GM21619 (cell line): ENCODE results near the gene VANGL1.

Experiments used
- ATAC-seq: cut with Tn5 transposase; IDR thresholded peaks from one replicate; pipeline ENCODE4 v1.9.1; 2021; ENCODE audit not compliant: unreplicated experiment

VANGL1 gene

GRCh38 chr1:115701090-115701489 is 59.3 kb downstream of the VANGL1 start:
- no peak for ATAC-seq

GRCh38 chr1:115702959-115703358 is 61.2 kb downstream of the VANGL1 start:
- ATAC-seq: no peak

DNA sequence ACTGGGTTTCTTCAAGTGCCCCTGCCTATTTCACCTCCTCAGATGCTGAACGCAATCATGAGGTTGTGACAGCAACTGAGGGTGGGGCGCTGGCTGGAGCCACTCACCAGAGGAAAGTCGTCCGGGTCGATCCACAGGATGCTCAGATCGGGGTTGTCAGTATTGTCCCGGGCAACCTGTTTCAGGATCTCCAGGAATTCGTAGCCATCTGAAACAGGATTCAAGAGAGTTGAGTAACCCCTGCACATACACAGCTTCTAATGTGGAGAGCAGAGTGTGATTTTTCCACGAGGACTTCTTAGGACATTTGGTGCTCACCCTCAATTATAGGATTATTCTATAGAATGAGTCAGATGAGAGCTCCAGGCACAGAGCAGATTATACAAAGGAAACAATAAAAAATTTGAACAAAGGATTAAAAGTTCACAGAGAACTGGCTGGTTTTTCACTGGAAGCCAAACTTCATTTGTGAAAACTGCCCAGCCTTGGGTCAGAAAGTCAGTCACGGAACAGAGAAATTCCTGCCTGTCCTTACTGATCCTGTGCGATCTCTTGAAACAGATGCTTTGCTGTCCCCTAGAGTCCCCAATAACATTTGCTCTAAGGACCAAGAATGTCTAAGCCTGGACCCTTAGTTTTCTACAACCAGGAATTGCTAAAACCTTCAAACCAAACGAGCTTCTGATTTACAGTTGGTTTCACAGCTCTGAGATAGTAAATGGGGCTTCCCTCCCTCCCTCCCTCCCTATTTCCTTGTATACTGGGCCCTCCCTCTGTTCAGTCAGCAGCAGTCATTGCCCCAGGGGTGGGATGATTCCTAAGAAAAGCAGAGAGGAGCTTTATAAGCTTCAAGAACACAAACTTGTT is 63.5 kb downstream of the VANGL1 start:
- ATAC-seq: no peak

DNA sequence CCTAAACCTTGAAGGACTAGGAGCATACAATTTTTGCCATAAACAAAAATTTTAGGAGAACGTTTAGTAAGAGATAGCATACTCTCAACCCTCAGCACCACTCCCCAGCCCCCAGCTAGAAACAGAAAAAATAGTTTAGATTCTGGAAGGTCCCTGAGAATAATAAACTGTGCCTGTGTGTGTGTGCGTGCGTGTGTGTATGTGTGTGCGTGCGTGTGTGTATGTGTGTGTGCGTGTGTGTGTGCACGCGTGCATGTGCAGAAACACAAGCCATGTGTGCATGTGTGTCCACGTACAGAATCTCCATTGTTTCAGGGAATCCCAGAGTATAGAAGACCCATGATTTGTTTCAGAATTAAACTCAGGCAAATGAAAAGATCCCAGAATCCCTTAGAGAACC is 64.2 kb downstream of the VANGL1 start:
- ATAC-seq: no peak

DNA sequence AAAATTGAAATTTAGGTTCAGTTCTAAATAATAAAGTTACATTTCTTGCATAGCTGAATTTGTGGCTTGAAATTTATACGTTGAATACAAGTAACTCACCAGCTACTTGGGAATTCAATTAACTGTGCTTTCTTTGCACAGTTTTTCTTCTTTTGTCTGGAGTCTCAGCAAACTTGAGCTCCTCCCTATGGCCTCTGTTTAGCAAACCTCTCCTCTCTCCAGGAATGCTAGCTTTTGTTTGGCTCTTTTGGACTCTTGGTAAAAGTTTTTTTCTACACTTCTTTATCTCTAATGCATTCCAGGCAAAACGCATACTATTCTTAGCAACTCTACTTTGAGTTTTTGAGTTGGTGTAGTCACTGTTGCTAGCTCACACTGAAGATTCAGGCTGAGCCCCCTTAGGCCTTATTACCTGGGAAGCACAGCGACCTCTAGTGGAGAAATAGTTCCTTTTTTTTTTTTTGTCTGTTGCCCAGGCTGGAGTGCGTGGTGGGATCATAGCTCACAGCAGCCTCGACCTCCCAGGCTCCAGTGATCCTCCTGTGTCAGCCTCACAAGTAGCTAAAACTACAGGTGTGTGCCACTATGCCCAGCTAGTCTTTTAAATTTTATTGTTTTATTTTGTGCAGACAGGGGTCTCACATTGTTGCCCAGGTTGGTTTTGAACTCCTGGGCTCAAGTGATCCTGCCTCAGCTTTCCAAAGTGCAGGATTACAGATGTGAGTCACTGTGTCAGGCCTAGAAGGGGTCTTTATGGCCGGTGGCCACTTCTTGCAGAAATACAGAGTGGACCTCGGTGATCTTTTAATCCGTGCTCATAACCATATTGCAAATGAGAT is 65.0 kb downstream of the VANGL1 start:
- ATAC-seq: peak; percentile 54

GRCh38 chr1:115710859-115711624 is 69.3 kb downstream of the VANGL1 start:
- ATAC-seq: no peak

DNA sequence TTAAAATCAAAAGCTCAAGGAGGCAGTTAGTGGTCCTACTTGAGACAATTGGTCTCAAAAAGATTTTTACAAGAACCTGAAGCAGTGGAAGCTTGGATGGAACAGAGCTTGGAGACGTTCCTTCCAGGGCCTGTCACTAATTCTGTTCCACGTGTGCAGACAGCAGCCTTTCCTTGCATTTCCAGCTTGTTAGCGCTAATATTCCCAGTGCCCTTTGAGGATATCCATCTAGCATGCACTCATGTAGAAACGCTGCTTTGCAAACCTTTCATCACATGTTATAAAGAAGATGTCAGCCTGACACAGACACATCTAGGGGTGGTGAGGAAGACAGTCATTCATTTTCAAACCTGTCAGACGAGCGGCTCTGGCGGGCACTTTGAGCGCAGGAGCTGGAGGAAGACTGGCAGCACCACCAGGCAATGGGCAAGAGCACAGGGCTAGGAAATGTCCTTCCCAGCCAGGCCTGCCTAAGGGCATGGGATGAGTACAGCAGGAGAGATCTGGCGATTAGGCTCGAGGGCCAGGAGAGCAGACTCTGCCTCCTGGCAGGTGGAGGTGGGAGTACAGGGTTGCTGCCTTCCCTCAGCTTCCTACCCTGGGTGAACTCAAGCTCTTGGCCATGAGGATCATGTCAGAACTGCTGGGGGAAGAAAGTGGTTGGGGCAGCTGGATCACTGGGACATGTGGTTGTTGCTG is 71.3 kb downstream of the VANGL1 start:
- no peak for ATAC-seq

- no peak for ATAC-seq
These were observed 72.1 kb downstream of the VANGL1 start for GRCh38 chr1:115713906-115714305.

- no peak for ATAC-seq
These were observed 72.9 kb downstream of the VANGL1 start for GRCh38 chr1:115714572-115715141.

GRCh38 chr1:115717541-115717940 is 75.8 kb downstream of the VANGL1 start:
- no peak for ATAC-seq

GRCh38 chr1:115718011-115718754 is 76.4 kb downstream of the VANGL1 start:
- ATAC-seq: no peak

DNA sequence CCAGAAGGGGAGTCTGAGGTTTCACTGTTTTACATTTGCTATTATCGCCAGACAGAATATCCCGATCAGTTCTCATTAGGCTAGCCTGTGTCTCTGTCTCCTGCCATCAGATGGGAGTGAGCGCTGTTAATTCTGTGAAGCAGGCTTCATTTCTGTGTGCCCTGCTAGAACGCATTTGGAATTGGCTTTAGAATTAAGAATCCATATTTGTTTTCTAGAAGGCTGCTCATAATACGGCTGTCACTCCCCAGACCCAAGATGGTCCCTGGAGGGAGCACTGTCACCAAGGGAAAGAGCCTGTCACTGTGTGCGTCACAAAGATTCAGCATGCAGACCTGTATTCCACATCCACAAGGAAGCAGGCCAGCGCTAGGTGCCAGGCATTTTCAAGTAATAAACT is 77.5 kb downstream of the VANGL1 start:
- no peak for ATAC-seq

DNA sequence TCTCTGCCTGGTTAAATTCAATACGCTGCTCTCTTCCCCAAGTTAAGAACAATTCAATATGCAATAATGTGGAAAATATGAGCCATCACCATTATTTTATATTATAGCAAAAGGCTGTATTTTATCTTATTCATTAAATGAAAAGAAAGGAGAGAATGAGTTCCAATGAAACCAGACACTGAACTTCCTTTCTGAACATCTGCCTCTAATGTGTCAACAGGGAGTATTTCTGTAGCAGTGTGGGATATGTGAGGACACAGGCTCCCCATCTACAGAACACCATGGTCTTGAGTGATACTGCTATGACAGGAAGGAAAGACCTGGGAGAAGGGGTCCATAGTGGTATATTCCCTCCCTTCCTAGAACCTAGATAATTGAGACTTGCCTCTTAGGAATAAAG is 80.5 kb downstream of the VANGL1 start:
- no peak for ATAC-seq

DNA sequence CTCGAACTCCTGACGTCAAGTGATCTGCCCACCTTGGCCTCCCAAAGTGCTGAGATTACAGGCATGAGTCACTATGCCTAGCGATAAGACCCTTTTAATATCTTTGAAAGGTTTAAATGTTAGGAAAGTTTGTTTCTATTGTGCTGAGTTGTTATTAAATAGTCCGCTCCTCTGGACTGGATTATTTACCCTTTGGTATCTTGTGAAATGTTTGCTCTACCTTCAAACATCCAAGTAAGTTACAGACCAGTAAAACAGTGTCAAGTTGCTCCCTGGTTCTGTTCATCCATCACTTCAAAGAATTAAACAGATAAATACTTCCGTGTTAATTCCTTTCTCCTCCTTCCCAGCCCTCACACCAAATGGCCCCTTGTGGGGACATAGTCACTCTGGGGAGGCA is 82.0 kb downstream of the VANGL1 start:
- no peak for ATAC-seq

GRCh38 chr1:115725600-115725999 is 83.8 kb downstream of the VANGL1 start:
- ATAC-seq: no peak

- no peak for ATAC-seq
These were observed 84.4 kb downstream of the VANGL1 start for GRCh38 chr1:115726161-115726560.

DNA sequence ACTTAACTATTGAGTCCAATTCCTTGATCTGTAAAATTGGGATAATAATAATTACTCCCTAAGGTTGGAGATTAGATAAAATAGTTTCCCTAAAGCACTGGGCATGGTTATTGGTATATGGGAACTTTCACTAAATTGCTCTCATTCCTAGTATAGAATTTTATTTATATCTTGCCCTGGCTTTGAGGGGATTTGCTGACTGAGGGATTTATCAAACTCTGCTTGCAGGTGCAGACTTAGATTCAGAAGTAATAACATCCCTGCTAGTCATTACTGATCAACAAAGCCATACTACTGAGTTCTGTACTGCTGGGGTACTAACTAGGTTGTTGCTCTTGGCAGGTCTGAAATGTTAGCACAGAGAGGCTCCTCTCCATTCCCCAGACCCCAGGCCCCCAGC is 84.8 kb downstream of the VANGL1 start:
- ATAC-seq: no peak

DNA sequence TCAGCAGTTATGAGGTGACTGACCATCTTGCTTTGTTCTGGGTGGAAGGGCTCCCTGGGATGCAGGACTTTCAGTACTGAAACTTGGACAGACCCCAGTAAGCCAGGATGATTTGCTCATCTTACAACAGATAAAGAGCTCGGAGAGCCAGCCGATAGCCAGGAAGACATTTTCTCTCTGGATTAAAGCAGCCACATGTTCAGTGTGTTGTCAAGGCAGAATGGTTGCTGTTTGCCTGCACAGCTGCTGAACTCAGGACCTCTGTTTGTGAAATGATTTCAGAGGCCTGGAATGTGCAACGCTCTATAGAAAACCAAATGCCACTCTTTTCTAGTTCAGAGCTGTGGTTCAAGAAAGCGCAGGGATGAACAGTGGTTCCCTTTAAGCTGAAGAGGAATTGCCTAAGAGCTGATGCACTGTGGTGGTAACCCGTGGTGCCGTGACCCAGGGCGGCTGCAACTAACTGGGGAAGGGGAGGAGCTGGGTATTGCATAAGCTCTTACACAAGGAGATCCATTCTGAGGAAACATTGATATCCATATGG is 86.0 kb downstream of the VANGL1 start:
- no peak for ATAC-seq

- ATAC-seq: no peak
These were observed 86.6 kb downstream of the VANGL1 start for GRCh38 chr1:115728341-115728740.
